Thyroid gland (tissue), 4 donors: ENCODE data around the gene ITPR3.

Experiments
- CTCF ChIP-seq, 6 experiments: fragments of 200-600 bp in 3 of 6; fragments of 450-650 bp in 3 of 6; sonication (generic) in 3 of 6; IDR thresholded peaks; one replicate each; pipeline ENCODE4 v1.5.1; 2016 to 2019; ENCODE audit warnings: antibody characterized with exemption in 6 of 6, mild to moderate bottlenecking in 2 of 6, inconsistent platforms in 1 of 6, moderate library complexity in 1 of 6
- POLR2A ChIP-seq, 2 donors: fragments of 450-650 bp; IDR thresholded peaks; one replicate each; pipeline ENCODE4 v1.6.1; 2017; ENCODE audit warnings: antibody characterized with exemption in 2 of 2, mild to moderate bottlenecking in 2 of 2, moderate library complexity in 1 of 2

GRCh38 chr6:33727932-33728331 is 106.8 kb downstream of the ITPR3 start:
- TF ChIP-seq CTCF (IDR thresholded peaks at IDR 0.05) (no peak), POLR2A (IDR thresholded peaks at IDR 0.05) (no peak)
